ENCODE results near the gene ERC1.

Gene ERC1

DNA sequence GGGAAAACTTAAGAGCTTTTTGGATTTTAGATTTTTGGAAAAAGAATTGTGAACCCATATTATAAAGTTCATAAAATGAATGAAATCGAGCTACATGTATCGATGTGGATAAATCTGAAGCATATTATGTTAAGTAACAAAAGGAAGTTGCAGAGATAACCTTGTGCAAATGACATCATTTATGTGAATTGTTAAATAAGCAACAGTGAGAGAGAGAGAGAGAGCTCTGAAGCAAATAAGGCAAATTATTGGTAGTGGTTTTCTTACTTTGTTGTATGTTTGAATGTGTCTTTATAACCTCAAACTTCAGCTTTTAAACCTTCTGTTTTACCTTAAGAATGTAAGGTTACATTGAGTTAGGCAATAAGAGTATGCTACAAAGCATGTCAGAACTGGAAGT lies 78.8 kb downstream of the ERC1 start:
- in situ Hi-C loops (cut with MboI; ENCODE audit: low sequenced_read_pairs), result no loop called here

GRCh38 chr12:1071182-1071581 lies 80.2 kb downstream of the ERC1 start:
- in situ Hi-C loops (cut with MboI; ENCODE audit: low sequenced_read_pairs), result no loop called here

DNA sequence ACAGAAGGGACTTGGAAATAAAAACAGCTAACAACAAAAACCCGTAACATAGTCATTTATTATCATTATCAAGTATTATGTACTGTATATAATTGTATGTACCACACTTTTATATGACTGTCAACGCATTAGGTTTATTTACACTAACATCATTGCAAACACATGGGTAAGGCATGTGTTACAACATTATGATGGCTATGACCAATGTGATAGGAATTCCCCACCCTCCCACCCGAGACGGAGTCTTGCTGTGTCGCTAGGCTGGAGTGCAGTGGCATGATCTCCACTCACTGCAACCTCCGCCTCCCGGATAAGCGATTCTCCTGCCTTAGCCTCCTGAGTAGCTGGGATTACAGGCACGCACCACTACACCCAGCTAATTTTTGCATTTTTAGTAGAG lies 82.6 kb downstream of the ERC1 start:
- in situ Hi-C loops (cut with MboI; ENCODE audit: low sequenced_read_pairs), result no loop called here

DNA sequence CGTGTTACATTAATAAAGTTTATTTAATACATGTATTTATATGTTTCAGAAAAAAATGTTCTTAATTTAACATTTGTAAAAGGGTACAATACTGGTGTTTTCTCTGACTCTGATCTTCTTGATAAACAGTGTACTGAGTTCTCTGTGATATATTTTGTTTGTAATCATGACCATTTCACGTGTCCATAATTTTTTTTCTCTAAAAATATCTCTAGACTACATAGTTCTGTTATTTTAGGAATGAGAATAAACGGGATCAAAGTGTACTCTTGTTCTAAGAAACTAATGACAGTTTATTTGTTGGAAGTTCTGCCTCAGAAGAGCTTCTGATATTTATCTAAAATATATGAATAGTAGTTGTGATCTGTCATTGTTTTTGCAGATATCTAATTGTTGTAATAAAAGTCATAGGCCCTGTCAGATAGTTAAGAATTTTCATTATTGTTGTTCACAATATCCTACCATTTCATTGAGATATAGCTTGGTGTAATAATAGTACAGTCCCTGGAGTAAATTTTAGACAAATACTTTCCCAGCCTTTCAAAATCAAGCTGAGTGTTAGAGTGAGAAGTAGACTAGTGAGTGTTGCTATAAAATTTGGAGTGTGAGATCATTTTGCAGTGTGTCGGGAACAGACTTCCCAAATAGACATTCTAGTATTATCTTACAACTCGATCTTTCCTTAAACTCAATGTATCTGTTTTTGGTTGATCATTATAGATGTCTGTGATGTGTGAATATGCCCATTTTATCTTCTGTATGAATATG lies 86.2 kb downstream of the ERC1 start:
- in situ Hi-C loops (cut with MboI; ENCODE audit: low sequenced_read_pairs), result no loop called here

DNA sequence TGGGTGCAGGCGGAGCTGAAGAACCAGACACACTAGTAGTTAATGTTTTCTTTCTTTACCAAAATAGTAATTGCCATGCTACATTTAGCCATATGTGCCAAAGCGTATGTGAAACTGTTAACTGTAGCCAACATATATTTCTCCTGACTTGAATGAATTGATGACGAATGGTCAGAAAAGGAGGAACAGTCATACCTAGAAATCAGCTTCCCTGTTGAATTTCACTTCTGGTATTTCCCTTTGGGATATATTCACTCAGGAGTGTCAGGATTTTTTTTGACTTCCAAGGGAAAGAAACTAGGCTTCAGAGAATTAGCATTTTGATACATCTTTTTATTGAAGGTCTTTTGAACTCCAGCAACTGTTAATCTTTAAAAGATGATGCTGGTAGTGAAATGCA lies 87.0 kb downstream of the ERC1 start:
- in situ Hi-C loops (cut with MboI; ENCODE audit: low sequenced_read_pairs), result no loop called here

- in situ Hi-C loops (cut with MboI; ENCODE audit: low sequenced_read_pairs), result no loop called here
These were observed 89.6 kb downstream of the ERC1 start for GRCh38 chr12:1080520-1081223.

GRCh38 chr12:1083151-1083888 lies 92.3 kb downstream of the ERC1 start:
- in situ Hi-C loops (cut with MboI; ENCODE audit: low sequenced_read_pairs), result no loop called here

DNA sequence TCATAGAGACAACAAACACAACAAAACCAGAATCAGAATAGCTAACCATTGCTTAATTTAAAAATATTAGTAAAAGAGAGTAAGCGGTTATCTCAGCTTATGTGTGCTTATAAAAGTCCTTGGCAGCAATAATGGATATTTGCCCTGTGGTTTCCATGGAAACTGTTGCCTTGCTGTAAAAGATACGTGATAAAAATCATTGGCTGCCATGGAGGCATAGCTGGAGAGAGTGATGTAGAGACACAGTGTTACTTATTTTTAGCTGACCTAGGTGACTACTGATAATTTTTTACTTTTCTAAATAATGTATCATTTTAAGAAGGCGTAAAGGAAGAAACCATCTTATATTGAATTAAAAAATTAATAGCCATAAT lies 92.9 kb downstream of the ERC1 start:
- in situ Hi-C loops (cut with MboI; ENCODE audit: low sequenced_read_pairs), result no loop called here

DNA sequence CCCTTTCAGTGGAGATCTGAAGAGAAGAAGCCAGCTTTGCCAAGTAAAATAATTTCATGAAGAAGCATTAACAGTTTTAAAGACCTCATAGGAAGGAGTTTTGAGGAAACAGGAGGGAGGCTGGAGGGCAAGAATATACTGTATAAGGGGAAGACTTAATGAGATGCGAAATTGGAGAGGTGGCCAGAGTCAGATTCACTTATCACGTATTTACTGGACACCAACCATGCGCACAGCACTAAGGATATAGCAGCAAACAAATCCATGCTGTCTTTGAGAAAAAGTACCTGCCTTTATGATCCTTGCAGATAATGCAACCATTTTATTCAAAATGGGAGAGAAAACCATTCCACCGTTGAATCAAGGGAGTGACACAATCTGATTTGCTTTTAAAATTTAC lies 100.3 kb downstream of the ERC1 start:
- in situ Hi-C loops (cut with MboI; ENCODE audit: low sequenced_read_pairs), result no loop called here

- in situ Hi-C loops (cut with MboI; ENCODE audit: low sequenced_read_pairs), result no loop called here
These were observed 102.2 kb downstream of the ERC1 start for GRCh38 chr12:1093166-1093751.

- in situ Hi-C loops (cut with MboI; ENCODE audit: low sequenced_read_pairs), result no loop called here
These were observed 103.7 kb downstream of the ERC1 start for GRCh38 chr12:1094714-1095113.

- in situ Hi-C loops (cut with MboI; ENCODE audit: low sequenced_read_pairs), result no loop called here
These were observed 108.1 kb downstream of the ERC1 start for GRCh38 chr12:1099158-1099557.

DNA sequence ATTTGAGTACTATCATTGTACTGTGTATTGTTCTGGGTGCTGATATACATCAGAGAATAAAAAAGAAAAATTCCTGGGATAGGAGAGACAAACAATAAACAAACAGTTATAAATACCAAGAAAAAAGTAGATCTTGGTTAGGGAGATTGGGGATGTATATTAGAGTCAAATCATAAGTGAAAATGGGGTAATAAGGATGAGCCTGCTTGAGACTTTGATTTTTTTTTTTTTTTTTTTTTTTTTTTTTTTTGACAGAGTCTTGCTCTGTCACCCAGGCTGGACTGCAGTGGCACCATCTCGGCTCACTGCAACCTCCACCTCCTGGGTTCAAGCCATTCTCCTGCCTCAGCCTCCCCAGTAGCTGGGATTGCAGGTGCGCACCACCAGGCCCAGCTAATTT lies 108.6 kb downstream of the ERC1 start:
- in situ Hi-C loops (cut with MboI; ENCODE audit: low sequenced_read_pairs), result loop anchor here (25.0 kb wide), 1 partner anchor 838 kb away; no protein-coding TSS in a partner anchor

DNA sequence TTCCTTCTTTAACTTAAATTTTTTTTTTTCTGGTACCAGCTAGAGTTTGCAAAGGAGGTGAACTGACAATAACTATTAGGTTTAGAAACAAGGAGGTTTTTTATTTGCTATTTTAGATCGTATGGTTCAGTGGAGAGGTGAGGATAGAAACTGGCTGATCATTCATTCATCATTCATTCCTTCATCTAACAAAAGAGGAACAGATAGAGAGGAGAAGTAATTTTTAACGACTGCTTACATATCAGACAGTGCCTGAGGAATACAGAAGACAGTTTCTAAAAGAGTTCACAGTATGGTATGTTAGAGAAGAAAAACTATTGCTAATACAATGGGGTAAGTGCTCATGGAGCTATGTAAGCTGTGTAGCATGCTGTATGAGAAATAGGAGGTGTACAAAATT lies 111.1 kb downstream of the ERC1 start:
- in situ Hi-C loops (cut with MboI; ENCODE audit: low sequenced_read_pairs), result loop anchor here (25.0 kb wide), 1 partner anchor 835 kb away; no protein-coding TSS in a partner anchor

GRCh38 chr12:1102791-1103450 lies 111.9 kb downstream of the ERC1 start:
- in situ Hi-C loops (cut with MboI; ENCODE audit: low sequenced_read_pairs), result loop anchor here (25.0 kb wide), 1 partner anchor 834 kb away; no protein-coding TSS in a partner anchor

- in situ Hi-C loops (cut with MboI; ENCODE audit: low sequenced_read_pairs), result loop anchor here (25.0 kb wide), 1 partner anchor 834 kb away; no protein-coding TSS in a partner anchor
These were observed 112.6 kb downstream of the ERC1 start for GRCh38 chr12:1103632-1104031.

DNA sequence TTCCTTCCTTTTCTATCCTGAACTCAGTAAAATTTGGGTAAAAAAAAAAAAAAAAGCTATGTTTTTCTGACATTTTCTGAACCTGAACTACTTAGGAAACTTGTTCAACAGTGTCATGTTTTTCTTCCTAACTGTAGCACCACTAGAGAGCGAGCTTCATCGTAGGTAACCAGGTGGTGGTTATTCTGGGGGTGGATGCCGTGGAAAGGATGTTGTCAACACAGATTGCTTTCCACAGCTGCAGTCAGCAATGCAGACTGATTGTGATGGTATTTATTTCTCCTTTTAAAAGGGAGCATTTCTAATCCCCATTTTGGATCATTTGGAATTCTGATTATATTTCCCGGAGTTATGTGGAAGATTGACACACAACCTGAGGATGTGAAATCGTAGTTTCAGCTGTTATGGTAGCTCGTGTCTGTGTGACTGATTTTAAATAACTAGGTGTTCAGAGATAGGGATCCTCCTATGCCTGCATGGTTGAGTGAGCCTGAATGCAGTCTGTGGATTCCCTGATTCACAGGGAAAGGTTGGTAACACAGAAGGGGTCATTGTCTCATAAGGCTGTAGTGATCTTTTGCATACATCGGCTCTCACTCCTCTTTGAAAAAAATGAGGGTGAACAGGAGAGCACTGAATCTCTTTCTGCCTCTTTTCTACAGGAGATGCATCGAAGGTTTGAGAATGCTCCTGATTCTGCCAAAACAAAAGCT lies 113.2 kb downstream of the ERC1 start:
- in situ Hi-C loops (cut with MboI; ENCODE audit: low sequenced_read_pairs), result loop anchor here (25.0 kb wide), 1 partner anchor 833 kb away; no protein-coding TSS in a partner anchor

DNA sequence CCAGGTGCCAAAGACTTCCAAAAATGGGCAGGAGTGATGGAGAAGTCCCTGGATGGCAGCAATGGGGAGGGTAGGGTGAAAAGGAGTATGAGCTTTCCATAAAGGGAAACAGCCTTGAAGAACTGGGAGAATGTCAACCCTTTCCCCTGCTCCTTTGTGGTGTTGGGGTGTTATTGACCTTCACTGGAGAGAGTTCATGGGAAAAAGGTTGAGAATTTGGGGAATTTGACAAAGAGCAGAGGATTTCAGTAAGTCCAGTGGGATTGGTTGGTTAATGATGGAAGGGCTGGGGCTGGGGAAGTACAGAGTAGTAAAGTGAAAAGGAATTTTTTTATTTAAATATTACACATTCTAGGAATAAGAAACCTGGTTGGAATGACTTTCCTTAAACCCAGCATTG lies 116.6 kb downstream of the ERC1 start:
- in situ Hi-C loops (cut with MboI; ENCODE audit: low sequenced_read_pairs), result loop anchor here (25.0 kb wide), 1 partner anchor 830 kb away; no protein-coding TSS in a partner anchor

DNA sequence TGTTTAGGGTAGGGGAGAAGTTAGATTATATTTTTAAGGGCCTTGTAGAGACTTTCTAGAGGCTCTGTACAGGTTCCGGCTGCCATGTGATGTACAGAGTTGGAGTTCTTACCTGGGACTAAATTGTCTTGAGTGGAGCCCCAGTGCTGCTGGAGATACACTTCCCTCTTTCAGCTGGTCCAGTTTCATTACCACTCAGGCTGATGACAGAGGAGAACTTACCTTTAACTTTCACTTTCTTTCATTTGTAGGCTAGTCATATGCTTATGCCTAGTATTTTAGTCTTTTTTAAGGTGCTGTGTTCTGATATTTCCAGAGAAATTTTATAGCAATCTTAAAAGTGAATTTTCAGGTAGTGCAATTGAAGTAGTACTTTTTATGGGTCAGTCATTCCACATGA lies 117.3 kb downstream of the ERC1 start:
- in situ Hi-C loops (cut with MboI; ENCODE audit: low sequenced_read_pairs), result loop anchor here (25.0 kb wide), 1 partner anchor 829 kb away; no protein-coding TSS in a partner anchor
